SW 1271 (cell line): Measurements from ENCODE around the gene RPGRIP1L.
"Not testable (repeated sequence)": the region's sequence is repeated elsewhere in the genome, so short reads cannot be mapped to it uniquely, and the experiment has no call there.

Experiments used
- DNase-seq, 2 experiments: peaks; one replicate each; lab custom pipeline; 2025; lab: John Stamatoyannopoulos, UW

RPGRIP1L gene

DNA sequence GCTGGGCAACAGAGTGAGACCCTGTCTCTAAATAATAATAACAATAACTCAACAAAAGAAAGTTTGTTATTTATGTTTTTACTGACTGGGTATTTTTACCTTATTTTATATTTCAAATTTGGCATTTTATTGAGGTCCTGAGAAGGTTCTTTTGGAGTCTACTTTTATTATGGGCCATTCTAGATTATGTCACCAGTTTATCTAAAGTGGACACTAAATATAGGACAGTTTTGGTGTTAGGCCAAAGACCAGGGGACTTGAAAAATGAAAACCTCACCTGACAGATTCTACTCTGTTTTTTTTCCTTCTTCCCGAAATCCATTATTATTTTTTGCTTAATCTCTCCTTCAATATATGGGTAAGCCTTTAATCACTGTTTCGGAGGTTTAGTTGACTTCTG lies 8.4 kb upstream of the RPGRIP1L start:
- no peak for DNase-seq

DNA sequence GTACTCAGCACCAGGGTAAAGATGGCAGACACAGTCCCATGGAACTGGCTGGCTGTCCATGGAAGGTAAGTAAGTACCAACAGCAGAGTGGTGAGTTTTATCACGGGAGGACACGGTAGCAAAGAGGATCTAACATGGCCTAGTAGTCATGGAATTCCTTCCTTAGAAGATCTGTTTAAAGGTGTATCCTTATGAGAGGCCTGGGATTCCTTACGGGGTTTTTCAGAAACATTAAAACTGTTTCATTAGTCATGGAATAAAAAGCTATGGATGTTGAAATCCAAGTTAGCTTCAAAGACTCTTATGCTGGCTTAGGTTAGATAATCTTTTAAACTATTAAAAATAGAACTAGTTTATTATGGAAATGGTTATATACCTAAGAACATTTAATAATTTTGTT lies 7.7 kb upstream of the RPGRIP1L start:
- no peak for DNase-seq

DNA sequence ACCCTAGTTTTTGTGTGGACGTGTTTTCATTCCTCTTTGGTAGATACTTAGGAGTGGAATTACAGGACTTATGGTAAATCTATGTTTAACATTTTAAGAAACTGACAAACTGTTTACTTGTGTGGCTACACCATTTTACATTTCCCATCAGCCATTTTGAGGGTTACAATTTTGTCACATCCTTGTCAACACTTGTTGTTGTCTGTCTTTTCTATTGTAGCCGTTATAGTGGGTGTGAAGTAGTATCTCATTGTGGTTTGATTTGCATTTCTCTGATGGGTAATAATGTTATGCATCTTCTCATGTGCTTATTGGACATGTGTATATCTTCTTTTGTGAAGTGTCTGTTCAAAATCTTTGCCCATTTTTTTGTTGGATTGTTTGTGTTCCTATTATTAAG lies 4.8 kb upstream of the RPGRIP1L start:
- DNase-seq, result no peak

GRCh38 chr16:53707671-53708070 lies 4.0 kb upstream of the RPGRIP1L start:
- DNase-seq, result no peak

DNA sequence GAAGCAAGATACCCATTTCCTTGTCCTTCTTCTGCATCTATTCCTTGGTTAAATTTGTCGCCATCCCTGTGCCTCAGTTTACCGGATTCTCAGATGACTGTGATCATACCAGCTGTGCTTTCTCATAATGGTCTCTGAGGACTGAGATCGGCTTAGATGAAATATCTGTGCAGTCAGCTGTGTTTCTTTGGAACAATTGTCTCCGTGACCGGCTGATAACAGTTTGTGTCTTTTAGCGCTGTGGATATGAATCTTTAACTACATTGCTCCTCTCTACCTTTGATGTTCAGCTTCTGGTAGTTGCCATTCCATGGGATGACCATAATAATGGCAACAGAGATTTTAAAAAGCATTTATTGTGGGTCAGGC lies 770 bp upstream of the RPGRIP1L start:
- DNase-seq, result no peak

GRCh38 chr16:53698271-53698670 lies 5.4 kb downstream of the RPGRIP1L start:
- DNase-seq, result not testable (repeated sequence)

GRCh38 chr16:53695070-53695469 lies 8.6 kb downstream of the RPGRIP1L start:
- no peak for DNase-seq

GRCh38 chr16:53693320-53693719 lies 10.3 kb downstream of the RPGRIP1L start:
- DNase-seq, result no peak

- DNase-seq, result no peak
Observed at GRCh38 chr16:53692146-53692545, 11.5 kb downstream of the RPGRIP1L start.

DNA sequence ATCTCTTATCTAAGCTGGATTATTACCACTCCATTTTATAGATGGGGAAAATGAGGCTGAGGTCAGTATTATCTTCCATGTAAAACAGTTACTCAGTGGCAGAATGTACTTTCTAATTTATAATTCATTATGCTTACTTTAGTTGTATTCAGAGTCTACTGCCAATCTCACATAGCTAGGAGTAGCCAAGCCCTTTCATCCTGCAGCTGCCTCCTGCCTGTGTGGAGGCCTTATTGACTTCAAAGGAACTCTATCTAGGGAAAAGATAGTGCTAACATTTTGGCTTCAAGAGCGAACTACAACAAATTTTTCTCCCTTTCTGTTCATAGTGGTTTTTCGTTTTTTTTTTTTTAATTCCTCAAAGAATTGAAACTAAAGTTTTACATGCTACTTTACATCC lies 12.9 kb downstream of the RPGRIP1L start:
- no peak for DNase-seq

DNA sequence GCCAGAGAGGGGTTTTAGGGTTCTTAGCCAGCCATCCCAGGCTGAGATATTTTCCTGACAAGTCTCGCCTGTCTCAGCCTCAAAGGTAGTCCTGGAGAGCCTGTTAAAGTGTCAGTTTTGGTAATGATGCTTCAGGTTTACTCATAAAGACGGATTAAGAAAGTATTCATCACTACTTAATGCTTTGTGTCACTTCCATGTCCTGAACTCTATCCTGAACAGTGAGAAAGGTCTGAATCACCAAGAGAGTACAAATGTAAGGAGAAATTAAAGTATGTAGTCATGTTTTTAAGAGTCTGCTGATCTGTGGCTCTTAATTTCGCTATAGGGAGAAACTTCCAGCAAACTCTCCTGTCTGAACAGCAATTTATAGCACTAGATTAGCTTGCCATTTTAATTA lies 14.0 kb downstream of the RPGRIP1L start:
- no peak for DNase-seq

- no peak for DNase-seq
Observed at GRCh38 chr16:53686710-53687109, 16.9 kb downstream of the RPGRIP1L start.

- not testable (repeated sequence) for DNase-seq
Observed at GRCh38 chr16:53685334-53685733, 18.3 kb downstream of the RPGRIP1L start.

DNA sequence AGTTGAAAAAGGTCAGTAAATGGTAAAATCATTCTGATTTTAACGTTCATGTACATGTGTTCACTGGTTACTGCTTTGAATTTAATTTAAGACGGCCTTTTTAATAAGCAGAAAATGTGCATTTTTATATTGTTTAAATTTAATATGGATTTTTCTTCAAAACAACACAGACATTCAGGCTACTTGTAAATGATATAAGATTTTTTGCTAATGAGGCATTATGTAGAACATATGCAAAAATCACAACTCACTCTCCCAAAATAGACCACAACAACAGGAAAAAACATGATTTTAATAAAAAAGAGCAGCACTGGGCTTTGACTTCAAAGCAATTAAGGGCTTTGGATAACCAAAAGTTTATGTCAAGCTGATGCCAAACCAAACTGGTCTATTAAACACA lies 22.3 kb downstream of the RPGRIP1L start:
- no peak for DNase-seq

DNA sequence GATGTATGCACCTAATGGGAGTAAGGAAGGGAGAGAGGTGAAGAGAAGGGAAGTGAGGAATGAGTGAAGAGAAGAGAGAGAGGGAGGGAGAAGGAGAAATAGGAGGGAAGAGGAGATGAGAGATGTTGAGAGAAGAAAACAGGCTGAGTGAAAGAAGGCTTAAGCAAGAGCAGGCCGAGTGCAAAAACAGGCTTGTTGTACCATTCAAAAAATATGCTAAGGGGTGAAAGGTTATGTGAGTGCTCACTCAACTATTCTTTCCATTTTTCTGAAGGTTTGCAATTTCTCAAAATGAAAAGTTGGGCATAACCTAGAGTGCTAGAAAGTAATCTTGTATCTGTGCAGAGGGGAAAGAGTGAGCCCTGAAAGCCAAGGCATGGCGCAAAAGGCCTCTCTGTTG lies 22.9 kb downstream of the RPGRIP1L start:
- no peak for DNase-seq

GRCh38 chr16:53678756-53679343 lies 24.8 kb downstream of the RPGRIP1L start:
- no peak for DNase-seq

DNA sequence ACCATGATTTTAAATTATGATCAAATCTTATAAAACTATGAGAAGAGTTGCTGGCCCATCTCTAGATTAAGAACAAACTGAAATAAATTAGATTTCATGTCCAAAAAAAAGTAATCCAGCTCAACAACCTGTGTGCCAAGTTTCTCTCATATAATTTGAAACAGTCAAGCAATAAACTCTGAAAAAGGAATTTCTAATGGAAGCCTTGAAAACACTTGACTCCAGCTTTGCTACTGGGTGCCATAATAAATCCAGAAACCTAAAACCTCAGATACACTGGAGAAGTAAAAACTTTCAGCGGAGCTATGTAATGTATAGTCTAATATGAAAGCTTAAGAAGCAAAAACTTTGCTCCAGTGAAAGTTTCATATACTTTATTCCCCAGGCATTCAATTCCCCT lies 25.5 kb downstream of the RPGRIP1L start:
- no peak for DNase-seq

DNA sequence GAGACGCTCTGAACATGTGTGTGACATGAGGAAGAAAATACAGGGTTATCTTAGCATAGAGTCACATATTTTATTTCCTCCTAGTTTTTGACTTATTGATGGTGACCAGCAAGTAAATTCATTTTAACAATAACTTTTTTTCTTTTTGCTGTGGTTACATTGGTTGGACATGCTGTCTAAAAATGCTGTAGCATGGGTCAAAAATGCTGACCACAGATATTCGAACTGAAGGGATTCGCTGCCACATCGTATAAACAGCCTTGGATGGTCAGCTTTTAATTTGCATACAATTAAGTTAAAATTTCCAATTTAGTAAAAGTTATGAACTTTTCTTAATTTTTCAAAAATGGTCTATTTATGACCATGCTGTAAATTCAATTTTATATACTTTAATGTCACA lies 30.5 kb downstream of the RPGRIP1L start:
- DNase-seq, result no peak

DNA sequence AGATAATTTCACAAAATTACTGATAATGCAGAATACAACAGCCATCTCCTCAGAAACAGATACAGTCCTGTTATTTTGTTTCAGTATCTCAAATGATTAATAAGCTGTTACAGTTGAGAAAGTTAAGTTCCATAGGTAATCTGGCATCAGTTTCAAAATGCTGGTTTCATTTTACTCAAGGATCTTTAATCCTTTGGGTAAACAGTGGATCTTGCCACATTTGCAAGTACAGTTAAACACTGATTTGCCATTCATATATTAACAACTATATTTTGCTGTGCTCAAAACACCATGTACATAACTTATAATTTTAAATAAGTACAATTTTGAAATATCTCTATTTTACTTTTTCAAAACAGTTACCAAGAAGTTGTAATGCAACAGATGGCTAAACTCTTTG lies 31.2 kb downstream of the RPGRIP1L start:
- no peak for DNase-seq

DNA sequence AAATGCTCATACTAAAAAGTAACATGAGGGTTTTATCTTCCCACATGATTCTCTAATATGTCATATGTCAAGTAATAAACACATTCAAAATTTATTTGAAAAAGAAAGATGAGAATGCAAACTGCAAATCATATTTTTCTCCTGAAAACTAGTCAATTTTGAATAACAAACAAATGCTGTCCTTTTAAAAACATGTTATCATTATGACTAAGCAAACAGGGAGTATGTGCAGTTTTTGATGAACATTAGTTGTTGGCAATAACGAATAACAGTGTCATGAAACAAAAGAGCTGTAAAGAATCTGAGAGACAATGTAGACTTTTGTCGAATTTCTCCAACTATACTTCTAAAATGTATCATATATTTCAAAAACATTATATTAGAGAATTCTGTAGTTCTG lies 34.8 kb downstream of the RPGRIP1L start:
- no peak for DNase-seq

DNA sequence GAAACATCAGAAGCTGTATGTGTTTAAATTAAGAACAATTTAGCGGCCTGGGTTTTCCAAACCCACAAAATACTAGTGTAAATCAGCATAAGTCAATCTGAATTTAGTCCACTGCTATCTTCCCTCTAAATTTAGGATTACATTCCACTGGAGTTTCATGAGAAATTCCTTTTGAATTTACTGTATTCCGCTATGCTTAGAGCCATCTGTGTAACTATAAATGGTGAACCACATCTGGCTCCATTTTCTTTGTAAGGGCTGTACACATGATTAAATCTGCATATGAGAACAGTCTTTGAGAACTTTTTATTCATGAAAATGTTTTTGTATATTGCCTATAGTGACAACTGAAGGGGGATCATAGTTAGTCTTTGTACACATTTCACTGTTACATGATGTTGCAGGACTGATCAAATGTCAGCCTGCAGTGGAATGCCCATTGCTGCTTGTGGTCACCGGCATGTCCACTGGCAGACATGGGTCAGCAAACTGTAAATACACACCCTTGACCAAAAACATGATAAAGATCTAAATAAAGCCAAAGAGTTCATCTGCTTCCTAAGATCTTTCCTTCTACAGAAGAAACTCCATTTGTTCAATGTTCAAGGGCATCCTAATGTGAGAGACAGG lies 36.8 kb downstream of the RPGRIP1L start:
- no peak for DNase-seq

DNA sequence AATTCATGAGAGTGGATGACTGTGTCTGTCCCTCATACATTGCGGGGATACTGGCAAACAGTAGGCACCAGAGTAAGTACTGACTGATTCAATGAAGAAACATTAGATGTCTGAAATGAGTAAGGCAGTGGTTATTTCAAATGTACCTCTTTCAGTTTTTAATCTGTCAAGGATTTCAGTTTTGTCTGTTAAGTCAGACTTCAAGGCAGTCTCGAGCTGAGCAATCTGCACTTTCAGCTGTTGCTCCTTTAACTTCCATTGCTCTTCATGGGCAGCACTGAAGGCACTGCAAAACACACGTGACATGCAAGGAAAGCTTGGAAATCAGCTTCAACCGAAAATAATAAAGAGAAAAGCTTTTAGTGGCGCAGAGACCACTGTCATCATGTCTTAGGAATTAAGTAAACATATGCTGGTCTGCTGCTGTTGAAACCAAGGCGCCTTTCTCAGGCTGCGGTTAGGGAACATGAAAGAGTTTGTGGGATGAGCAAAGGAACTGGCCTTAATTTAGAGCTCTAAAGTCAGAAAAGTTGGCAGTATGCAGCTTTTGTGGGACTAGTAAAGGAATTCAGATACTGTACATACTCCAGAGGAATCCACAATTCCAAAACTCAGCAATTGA lies 38.8 kb downstream of the RPGRIP1L start:
- no peak for DNase-seq

- no peak for DNase-seq
Observed at GRCh38 chr16:53662072-53662471, 41.6 kb downstream of the RPGRIP1L start.

DNA sequence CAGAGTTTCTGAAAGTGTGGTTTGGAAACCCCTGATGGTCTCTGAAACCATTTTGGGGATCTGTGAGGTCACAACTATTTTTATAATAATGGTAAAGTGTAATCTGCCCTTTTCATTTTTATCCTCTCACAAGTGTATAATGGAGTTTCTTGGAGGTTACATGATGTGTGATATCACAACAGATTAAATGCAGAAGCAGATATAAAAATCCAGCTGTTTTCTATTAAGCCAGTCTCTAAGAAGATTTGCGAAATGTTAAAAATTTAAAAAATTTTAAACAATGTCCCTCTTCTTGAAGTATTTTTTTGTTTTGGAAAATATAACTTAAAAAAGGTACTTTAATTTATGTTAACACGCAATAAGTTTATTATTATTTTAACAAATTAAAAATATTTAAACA lies 48.7 kb downstream of the RPGRIP1L start:
- no peak for DNase-seq
